GM19328 (cell line): ENCODE data around the gene ROPN1L.
"Not testable (repeated sequence)": the region's sequence is repeated elsewhere in the genome, so short reads cannot be mapped to it uniquely, and the experiment has no call there.

Experiments used
- ATAC-seq: cut with Tn5 transposase; IDR thresholded peaks from one replicate; pipeline ENCODE4 v1.9.1; 2021; ENCODE audit warnings: mild to moderate bottlenecking, moderate library complexity; ENCODE audit not compliant: unreplicated experiment

ROPN1L gene

DNA sequence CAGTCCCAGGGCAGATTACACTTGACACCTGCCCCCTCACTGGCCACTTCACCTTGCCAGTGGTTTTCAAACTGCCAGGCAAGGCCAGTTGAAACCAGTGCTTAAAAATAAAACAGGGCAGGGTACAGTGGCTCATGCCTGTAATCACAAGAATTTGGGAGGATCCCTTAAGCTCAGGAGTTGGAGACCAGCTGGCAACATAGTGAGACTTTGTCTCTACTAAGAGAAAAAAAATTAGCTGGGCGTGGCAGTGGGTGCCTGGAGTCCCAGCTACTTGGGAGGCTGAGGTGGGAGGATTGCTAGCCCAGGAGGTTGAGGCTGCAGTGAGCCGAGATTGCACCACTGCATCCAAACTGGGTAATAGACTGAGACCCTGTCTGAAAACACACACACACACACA lies 58.1 kb downstream of the ROPN1L start:
- ATAC-seq: no peak

DNA sequence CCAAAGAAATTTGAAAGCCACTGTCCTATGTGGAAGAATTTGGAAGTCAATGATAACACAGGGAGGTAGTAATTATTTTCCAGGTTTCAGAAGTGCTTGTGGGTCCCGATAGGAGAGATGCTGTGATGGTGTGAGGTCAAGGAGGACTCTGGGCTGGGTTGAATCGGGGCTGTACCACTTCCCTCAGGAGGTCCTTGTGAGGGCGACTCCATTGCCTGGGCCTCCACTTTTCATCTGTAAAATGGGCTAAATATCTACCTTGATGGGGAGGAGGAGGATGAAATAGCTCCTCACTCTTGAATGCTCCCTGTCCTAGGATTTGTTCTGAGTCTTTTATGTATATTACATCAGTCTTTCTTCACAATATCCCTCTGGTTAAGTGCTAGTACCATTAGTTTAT lies 59.0 kb downstream of the ROPN1L start:
- no peak for ATAC-seq

DNA sequence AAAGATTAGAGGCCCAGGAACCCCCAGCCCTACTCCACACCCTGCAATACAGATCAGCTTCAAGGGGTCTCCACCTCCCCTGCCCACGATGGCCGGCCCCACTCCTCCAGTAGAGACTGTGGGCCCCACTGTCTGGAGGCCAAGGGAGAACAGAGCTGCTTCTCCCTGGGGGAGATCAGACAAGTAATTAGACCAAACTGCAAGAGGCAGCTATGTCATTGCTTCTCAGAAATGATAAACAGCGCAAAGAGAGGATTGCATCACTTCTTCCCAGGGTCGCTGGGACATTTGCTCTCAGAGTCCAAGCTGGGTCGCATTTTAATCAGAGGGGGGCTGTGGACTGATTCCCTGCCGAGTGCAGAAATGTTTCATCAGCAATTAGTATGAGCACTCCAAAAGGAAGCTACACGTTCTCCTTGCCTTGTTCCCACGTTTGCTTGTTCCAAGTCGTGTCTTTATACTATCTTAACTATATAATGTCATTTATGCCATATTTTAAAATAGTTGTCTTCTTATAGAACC lies 59.9 kb downstream of the ROPN1L start:
- ATAC-seq: no peak

DNA sequence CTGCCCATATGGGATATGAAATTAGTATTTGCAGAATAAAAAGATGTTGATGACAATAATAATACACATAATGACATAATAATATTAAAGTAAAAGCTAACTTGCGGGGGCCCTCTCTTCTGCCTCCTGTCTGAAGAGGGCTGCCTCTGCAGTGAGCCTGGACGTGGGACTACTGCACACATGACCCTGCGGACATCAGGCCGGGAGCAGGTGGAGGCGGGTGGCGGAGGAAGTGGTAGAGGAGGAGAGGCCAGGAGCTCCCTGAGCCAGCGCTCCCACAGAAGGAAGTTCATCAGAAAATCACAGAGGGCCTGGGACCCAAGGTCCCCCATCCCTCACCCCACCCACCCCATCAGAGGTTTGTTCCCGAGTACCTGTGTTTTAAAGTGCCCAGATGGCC lies 60.5 kb downstream of the ROPN1L start:
- ATAC-seq: no peak

DNA sequence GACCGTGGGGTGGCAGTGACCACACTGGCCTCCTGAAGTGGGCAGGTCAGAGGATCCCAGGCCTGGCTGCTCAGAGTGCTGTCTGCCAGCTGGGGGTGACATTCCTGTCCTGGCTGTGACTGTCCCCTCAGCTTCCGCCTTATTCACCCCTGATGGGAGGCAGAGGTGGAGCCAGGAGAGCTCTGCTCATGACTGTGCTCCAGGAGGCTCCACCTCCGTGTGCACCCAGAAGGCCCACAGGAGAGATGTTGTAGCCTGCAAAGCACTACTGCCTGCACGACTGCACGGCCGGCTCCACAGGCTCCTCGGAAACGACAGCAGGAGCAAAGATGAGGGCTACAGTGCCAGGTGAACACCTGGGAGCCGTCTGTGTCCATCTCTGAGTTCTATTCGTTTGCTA lies 60.9 kb downstream of the ROPN1L start:
- ATAC-seq: no peak

DNA sequence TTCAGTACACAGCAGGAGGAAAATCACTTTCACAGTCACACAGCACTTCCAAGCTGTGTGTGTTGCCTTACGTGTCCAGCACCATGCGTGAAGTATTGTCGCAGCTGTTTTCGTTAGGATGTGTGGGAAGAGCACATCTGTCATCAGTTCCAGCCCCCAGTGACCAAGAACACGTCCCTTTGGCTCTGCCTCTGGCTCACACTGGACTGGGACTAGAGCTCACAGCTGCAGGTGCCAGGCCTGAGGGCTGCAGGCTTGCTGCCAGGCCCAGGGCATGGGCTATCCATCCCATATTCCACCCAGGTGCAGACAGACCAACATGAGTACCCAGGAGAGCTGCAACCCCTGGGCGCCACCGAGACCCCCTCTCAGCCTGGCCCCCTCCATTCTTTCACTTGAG lies 61.6 kb downstream of the ROPN1L start:
- ATAC-seq: no peak

DNA sequence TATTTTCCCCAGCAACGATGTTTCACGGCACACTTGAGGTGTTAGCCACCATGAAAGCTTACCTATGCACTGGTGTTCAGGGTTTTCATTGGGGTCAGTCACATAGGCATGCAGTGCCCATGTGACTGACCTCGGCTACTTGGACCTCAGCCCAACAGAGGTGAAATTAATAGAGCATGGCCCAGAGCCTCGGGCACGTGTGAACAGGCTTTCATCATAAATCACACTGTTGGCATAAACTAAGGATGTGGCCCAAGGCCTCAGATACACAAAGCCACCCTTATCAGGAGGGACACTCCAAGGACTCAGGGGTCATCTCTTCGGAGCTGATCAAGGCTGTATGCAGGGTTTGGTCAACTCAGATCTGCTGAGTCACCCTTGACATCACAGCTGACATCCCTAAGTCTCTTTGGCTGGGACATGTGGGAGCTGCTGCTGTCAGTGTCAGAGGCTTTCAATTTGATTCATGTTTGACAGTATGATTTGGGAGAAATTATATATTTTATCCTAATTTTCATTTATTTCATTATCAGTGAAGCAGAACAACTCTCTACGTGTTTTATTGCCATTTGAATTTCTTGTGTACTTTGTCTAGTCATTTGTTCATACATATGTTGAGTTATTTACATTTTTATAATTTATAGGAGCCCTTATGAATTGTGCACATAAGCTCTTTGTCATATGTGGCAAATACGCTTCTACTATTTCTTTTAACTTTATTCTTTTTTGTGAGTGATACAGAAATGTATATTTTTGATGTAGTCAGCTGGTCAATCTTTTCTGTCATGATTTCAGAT lies 62.5 kb downstream of the ROPN1L start:
- ATAC-seq: no peak

DNA sequence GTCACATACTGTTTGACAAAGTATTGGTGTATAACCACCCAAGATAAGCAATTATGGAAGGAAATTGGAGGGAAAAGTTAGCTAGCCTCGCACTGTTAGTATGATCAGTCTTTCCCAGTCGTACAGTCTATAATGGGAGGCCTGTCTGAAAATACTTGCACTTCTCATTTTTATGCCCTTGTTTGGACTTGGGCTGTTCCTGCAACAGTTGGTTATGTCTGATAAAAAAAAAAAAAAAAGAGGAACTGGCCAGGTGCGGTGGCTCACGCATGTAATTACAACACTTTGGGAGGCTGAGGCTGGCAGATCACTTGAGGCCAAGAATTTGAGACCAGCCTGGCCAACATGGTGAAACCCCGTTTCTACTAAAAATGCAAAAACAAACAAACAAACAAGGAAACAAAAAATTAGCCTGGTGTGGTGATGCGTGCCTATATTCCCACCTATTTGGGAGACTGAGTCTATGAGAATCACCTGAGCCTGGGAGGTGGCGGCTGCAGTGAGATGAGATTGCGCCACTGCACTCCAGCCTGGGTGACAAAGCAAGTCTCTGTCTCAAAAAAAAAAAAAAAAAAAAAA lies 63.9 kb downstream of the ROPN1L start:
- ATAC-seq: no peak

DNA sequence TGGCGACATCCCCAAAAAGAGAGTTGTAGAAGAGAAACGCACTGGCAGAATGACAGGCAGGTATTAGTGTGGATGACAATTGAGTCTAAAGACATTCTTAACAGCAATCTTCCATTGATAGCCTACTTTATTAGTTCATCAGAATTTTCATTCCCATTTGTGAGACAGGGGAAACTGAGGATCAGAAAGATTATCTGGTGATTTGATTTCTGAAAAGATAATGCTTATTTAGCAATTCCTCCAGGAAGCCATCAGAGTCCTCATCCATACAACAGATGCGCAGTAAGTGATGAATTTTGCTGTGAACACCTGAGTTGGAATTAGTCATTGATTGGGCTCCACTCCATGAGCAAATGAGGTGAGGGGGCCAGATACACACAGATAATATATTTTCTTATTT lies 64.9 kb downstream of the ROPN1L start:
- ATAC-seq: no peak

DNA sequence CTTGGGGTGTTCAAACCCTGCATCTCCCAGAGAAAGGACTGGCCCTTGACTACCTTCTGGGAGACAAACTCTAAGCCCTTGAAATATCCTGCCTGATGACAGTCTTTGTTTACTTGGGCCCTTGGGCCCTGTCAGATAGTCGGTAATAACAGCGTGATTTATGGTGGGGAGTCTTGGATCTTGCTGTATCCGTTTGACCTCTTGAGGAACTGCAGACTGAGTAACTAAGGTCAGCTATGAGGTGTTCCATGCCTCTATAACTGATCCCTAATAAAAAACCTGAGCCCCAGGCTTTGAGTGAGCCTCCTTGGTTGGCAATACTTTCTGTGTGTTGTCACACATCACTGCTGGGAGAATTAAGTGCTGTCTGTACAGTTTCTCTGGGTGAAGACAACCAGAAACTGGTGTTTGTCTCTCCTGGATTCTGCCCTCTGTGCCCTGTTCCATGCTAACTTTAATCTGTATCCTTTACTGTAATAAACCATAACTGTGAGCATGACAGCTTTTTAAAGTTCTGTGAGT lies 66.0 kb downstream of the ROPN1L start:
- no peak for ATAC-seq

DNA sequence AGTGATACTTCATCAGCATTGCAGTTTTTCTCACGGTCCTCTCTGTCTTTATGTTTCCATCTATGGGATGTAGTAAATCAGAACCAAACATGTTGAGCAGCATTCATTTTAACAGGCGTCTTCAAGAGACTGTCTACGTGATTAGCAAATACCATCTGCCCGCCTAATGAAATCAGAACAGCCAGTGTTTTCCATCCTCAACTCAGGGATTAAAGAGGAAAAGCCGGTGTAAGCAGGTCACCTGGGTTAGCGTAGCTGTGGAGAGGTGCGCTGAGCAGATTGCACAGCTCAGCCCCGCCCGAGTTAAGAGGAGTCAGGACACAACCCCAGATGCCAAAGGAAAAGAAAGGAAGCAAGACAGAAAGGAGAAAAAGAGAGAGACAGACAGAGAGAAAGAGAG lies 67.9 kb downstream of the ROPN1L start:
- no peak for ATAC-seq

DNA sequence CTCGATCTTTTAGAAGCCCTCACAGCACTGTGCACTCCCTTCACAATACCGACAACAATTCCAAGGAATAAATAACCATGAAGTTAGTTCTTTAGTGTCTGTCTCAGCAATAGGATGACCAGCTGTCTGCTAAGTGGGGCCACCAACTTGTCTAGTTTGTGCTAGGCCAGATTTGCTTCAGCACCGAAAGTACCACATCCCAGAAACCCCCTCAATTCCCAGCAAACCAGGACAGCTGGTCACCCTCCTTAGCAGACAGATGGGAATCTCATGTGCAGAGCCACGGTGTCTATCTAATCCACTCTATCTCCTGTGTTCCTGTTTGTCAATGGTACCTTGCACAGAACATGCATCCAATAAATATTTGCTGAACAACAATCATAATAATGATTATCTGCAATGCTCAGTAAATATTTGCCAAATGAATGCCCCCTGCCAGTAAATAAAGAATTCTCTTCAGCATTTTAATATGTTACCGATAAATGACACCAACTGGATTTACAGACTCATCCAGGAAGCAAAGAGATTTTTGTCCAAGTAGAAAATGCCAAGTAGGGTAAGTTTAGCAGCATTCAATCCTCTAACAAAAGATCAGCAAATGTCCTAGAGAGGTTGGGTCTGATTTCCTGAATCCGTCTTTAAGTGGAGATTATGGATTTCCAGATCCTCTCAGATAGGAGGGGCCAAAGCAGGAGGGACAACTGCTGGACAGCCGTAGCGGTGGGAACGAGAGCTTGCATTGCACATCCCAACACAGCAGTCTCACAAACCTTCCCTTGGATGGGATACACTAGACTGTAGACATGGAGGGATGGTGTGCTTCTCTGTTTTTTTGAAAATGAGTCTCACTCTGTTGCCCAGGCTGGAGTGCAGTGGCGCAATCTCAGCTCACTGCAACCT lies 70.3 kb downstream of the ROPN1L start:
- ATAC-seq: no peak

DNA sequence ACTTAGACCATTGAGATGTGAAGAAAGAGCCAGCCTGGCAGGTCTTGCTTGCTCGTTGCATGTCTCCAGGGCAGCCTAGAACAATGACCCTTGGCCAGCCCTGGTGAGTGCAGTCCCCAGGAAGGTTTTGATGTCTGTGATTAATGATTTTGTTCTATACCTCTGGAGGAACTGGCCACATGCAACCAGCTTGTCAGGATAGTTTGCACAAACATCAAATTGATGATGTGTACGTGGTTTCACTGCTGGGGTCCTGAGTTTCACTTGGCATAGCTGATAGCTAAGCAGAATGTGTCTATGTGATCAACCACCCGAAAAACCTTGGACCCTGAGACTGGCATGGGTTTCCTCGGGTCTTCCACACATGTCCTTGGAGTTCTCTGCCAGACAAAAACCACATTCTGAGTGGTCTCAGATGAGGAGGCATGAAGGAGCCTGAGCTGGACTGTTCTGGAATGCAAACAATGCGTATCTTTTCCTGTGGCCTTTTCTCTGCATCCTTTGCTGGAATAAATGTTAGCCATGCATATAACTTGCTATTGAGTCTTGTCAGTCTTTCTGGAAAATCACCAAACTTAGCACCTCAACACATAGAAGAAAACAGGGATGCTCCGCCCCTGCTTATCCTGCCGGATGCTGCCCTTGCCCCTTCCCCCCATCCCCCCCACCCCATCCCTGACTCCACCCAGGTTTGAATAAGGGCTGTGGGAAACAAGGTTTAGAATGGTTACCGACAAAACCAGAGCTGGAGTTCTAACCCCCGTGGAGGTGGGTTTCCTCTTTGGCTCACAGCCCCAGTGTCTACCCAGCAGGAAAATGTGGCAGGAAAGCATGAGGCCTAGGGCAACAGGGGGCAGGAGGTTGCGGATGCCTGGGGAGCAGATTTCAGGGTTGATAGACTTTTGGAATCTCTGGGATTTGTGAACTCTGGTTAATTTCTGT lies 72.1 kb downstream of the ROPN1L start:
- no peak for ATAC-seq

DNA sequence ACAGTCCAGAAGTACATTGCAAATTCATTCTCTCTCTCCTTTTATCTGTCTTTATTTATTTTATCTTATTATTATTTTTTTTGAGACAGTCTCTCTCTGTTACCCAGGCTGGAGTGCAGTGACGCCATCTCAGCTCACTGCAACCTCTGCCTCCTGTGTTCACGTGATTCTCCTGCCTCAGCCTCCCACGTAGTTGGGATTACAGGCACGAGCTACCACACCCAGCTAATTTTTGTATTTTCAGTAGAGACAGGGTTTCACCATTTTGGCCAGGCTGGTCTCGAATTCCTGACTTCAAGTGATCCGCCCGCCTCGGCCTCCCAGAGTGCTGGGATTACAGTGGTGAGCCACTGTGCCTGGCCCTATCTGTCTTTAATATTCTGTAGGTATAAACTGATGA lies 72.9 kb downstream of the ROPN1L start:
- not testable (repeated sequence) for ATAC-seq
